Activated naive CD4-positive, alpha-beta T cell treated with anti-CD3 and anti-CD28 coated beads, Interleukin-2, amount 50 U/mL, for 72 hours (primary cell): ENCODE results near the gene AQP12A. TPM values are rescaled to one million over a fixed set of nuclear protein-coding genes. Genes with fewer than 3 reads are reported as not detected.
"Not testable (repeated sequence)": the region's sequence is repeated elsewhere in the genome, so short reads cannot be mapped to it uniquely, and the experiment has no call there.

ENCODE experiments used
- ATAC-seq, 2 donors: fragments of 150-1000 bp; cut with Tn5 transposase; 2 replicates each; pipeline ENCODE4 v1.10.0; 2021; ENCODE audit warnings: mild to moderate bottlenecking in 2 of 2, moderate library complexity in 2 of 2
- DNase-seq, 2 donors: peaks; one replicate each; pipeline ENCODE4 v3.0.0; 2021 to 2022; ENCODE audit warnings: low spot score in 2 of 2
- H3K27ac Mint-ChIP-seq, 2 donors: one replicate each; pipeline ENCODE4 v1.8.0; 2022; ENCODE audit warnings: mild to moderate bottlenecking in 2 of 2, mixed read lengths in 2 of 2
- H3K36me3 Mint-ChIP-seq, 2 donors: one replicate each; pipeline ENCODE4 v1.8.0; 2022; ENCODE audit warnings: mixed read lengths in 2 of 2
- H3K9me3 Mint-ChIP-seq, 2 donors: one replicate each; pipeline ENCODE4 v1.8.0; 2022; ENCODE audit warnings: mixed read lengths in 2 of 2
- total RNA-seq, 2 donors: library from RNA; stranded (reverse); gene quantifications; one replicate each; pipeline ENCODE4 v1.2.3, GENCODE V29; 2022

AQP12A gene
- total RNA-seq, 2 donors from 2014 or later, result not detected

- not testable (repeated sequence) for H3K27ac Mint-ChIP-seq, H3K9me3 Mint-ChIP-seq, H3K36me3 Mint-ChIP-seq, ATAC-seq, DNase-seq
These were observed 4.8 kb downstream of the AQP12A start for GRCh38 chr2:240696469-240696868.

GRCh38 chr2:240698852-240699561 is 7.3 kb downstream of the AQP12A start:
- not testable (repeated sequence) for H3K27ac Mint-ChIP-seq, H3K9me3 Mint-ChIP-seq, H3K36me3 Mint-ChIP-seq
- DNase-seq (peak in 1 of 2 donors; percentile 53), ATAC-seq (peak; percentile 18 to 40)

DNA sequence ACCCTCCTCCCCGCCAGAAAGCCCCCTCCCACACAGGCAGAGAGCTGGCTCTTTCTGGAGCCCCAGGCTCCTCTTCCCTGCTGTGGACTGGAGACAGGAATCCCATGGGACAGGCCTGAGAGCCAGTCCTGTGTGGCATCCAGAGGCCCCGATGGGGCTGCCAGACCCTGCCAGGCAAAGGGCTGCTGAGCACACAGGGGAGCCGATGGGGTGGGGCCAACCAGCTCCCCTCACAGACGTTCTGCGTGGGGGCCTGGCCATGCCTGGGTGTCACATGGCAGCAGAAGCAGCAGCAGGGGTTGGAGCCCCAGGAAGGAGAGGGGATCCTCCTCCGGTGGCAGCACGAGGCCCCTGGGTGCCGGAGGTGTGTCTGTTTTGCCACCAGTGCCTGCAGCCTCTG is 8.2 kb downstream of the AQP12A start:
- not testable (repeated sequence) for H3K9me3 Mint-ChIP-seq, H3K27ac Mint-ChIP-seq, ATAC-seq, H3K36me3 Mint-ChIP-seq, DNase-seq

DNA sequence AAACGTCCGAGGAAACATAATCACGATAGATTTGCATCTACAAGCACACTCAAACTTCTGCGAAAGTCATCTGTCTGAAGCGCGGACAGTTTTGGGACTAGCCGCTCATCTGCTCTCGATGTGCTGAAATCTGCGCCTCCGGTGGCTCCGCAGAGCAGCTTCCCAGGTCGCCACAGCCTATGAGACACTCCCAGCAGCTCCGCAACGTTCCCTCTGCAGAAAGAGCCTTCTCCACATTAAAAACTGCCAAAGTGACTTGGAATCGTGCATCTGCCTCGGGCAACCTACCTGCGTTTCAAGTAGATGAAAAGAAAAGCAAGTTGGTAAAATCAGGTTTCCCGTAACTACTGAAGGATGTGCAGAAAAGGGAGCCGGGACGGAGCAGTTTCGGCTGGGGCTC is 8.9 kb downstream of the AQP12A start:
- not testable (repeated sequence) for H3K36me3 Mint-ChIP-seq, DNase-seq, H3K9me3 Mint-ChIP-seq, ATAC-seq, H3K27ac Mint-ChIP-seq

GRCh38 chr2:240701091-240701735 is 9.5 kb downstream of the AQP12A start:
- DNase-seq (peak in 1 of 2 donors; percentile 48), ATAC-seq (no peak)
- Mint-ChIP-seq H3K36me3 (no peaks in the 10 kb centered on the region), H3K9me3 (no peaks in the 10 kb centered on the region), H3K27ac (no peak overlapping the region)

- no peak for DNase-seq
These were observed 10.3 kb downstream of the AQP12A start for GRCh38 chr2:240701736-240702639.

GRCh38 chr2:240702640-240703011 is 11.0 kb downstream of the AQP12A start:
- no peaks in the 10 kb centered on the region for H3K36me3 Mint-ChIP-seq
- no peak for DNase-seq
- H3K9me3 Mint-ChIP-seq, result no peaks in the 10 kb centered on the region
- ATAC-seq, result no peak
- no peak overlapping the region for H3K27ac Mint-ChIP-seq

More at GRCh38 chr2:240701736-240702639, 10.3 kb downstream of the AQP12A start:
- Mint-ChIP-seq H3K36me3 (no peaks in the 10 kb centered on the region), H3K27ac (no peak overlapping the region), H3K9me3 (no peaks in the 10 kb centered on the region)
- ATAC-seq, result no peak

GRCh38 chr2:240703417-240704341 is 12.0 kb downstream of the AQP12A start:
- ATAC-seq, result no peak
- DNase-seq, result no peak
- Mint-ChIP-seq H3K36me3 (no peaks in the 10 kb centered on the region), H3K9me3 (no peaks in the 10 kb centered on the region), H3K27ac (no peak overlapping the region)

- H3K27ac Mint-ChIP-seq, result peak overlapping the region in 1 of 2 donors; percentile 5
- DNase-seq (peak in 1 of 2 donors; percentile 23), ATAC-seq (peak; percentile 34 to 64)
- no peaks in the 10 kb centered on the region for H3K9me3 Mint-ChIP-seq
- H3K36me3 Mint-ChIP-seq, result no peaks in the 10 kb centered on the region
These were observed 13.0 kb downstream of the AQP12A start for GRCh38 chr2:240704651-240705050.

GRCh38 chr2:240705204-240705791 is 13.6 kb downstream of the AQP12A start:
- DNase-seq (no peak), ATAC-seq (no peak)
- no peak overlapping the region for H3K27ac Mint-ChIP-seq
- H3K36me3 Mint-ChIP-seq, result no peaks in the 10 kb centered on the region
- H3K9me3 Mint-ChIP-seq, result no peaks in the 10 kb centered on the region

DNA sequence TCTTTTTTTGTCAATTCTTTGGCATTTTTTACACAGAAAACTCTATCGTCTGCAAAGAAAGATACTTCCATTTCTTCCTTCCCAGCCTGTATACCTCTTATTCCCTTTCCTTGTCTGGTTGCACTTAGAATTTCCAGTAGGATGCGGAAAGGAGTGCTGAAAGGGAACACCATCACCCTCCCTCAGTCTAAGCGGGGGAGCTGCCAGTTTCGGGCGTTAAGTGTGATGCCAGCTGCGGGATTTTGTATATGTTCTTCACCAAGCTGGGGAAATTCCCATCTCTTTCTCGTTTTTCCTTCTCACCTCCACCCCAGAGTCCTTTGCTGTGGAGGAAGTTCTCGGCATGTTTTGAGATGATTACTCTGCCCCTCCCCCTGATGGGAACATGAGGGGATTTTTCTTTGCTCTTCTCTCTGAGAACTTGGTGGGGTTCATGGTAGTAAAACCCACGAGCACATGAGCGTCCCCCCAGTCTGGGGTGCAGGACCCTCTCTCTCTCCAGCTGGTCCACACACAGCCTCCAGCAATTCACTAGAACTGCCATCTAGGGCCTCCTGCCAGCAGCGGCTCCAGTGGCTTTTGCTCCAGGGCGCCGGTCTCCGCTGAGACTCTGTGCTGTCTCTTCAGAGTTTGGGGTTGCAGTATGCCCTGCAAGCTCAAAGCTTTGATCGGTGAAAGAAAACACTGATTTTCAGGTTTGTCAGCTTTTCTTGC is 15.5 kb downstream of the AQP12A start:
- no peaks in the 10 kb centered on the region for H3K9me3 Mint-ChIP-seq
- no peak overlapping the region for H3K27ac Mint-ChIP-seq
- ATAC-seq (no peak), DNase-seq (no peak)
- H3K36me3 Mint-ChIP-seq, result no peaks in the 10 kb centered on the region

GRCh38 chr2:240707821-240708220 is 16.2 kb downstream of the AQP12A start:
- ATAC-seq (no peak), DNase-seq (no peak)
- H3K36me3 Mint-ChIP-seq, result no peaks in the 10 kb centered on the region
- H3K9me3 Mint-ChIP-seq, result no peaks in the 10 kb centered on the region
- no peak overlapping the region for H3K27ac Mint-ChIP-seq

GRCh38 chr2:240708457-240708856 is 16.8 kb downstream of the AQP12A start:
- no peak for ATAC-seq
- H3K27ac Mint-ChIP-seq, result no peak overlapping the region
- H3K36me3 Mint-ChIP-seq, result no peaks in the 10 kb centered on the region
- no peaks in the 10 kb centered on the region for H3K9me3 Mint-ChIP-seq
- no peak for DNase-seq

DNA sequence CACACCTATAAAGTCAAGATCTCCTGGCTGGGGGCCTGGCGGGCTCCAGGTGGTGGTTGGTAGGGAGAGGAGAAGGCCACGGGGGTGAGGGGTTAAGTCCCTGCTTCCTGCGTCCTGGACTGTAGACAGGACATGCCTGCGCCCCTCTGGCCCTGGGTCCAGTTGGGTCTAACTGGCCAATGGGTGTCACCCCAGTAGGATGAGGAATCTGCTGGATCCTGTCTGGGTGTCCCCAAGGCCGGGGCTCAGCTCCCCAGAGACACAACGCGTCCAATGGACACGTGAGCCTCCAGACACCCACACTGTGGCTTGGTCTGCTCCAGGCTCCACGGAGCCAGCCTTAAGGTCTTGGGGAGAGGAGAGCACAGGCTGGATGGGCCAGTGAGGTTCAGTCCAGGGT is 19.6 kb downstream of the AQP12A start:
- H3K27ac Mint-ChIP-seq, result peak overlapping the region in 1 of 2 donors; percentile 57
- H3K36me3 Mint-ChIP-seq, result no peaks in the 10 kb centered on the region
- H3K9me3 Mint-ChIP-seq, result no peaks in the 10 kb centered on the region
- ATAC-seq (no peak), DNase-seq (no peak)

- DNase-seq (no peak), ATAC-seq (peak in 1 of 2 donors; percentile 18)
- Mint-ChIP-seq H3K9me3 (no peaks in the 10 kb centered on the region), H3K36me3 (no peaks in the 10 kb centered on the region), H3K27ac (peak overlapping the region in 1 of 2 donors; percentile 57)
These were observed 20.0 kb downstream of the AQP12A start for GRCh38 chr2:240711701-240712100.
